Tibial nerve (tissue), 4 donors: Measurements from ENCODE around the gene KASH5. TPM values are rescaled to one million over a fixed set of nuclear protein-coding genes. Genes with fewer than 3 reads are reported as not detected.

ENCODE experiments used
- DNase-seq, 2 donors: peaks; one replicate each; pipeline ENCODE4 v3.0.0-alpha.2; 2019; ENCODE audit warnings: low spot score in 2 of 2
- H3K27ac ChIP-seq, 4 donors: fragments of 200-600 bp; sonication (generic) in 3 of 4; one replicate each; pipeline ENCODE4 v1.5.1; 2017 to 2019; ENCODE audit warnings: mild to moderate bottlenecking in 1 of 4
- H3K27me3 ChIP-seq, 2 donors: fragments of 200-600 bp; sonication (generic) in 1 of 2; one replicate each; pipeline versions ENCODE4 v1.5.1 to v1.6.0; 2017 to 2019
- H3K36me3 ChIP-seq, 3 donors: fragments of 200-600 bp; sonication (generic); one replicate each; pipeline ENCODE4 v1.5.1; 2018 to 2019
- H3K4me1 ChIP-seq, 4 donors: fragments of 200-600 bp; sonication (generic) in 3 of 4; one replicate each; pipeline ENCODE4 v1.5.1; 2017 to 2019
- H3K4me3 ChIP-seq, 4 donors: fragments of 200-600 bp; sonication (generic) in 3 of 4; one replicate each; pipeline ENCODE4 v1.5.1; 2017 to 2019; ENCODE audit warnings: mild to moderate bottlenecking in 1 of 4, moderate library complexity in 1 of 4
- H3K9me3 ChIP-seq, 4 donors: fragments of 200-600 bp; sonication (generic) in 3 of 4; one replicate each; pipeline ENCODE4 v1.5.1; 2017 to 2019
- EP300 ChIP-seq, 2 donors: sonication (generic); formaldehyde crosslinking; IDR thresholded peaks; one replicate each; pipeline ENCODE4 v1.6.1; 2017; ENCODE audit warnings: antibody characterized with exemption in 2 of 2, mild to moderate bottlenecking in 1 of 2
- POLR2A ChIP-seq, 2 donors: fragments of 450-650 bp; IDR thresholded peaks; one replicate each; pipeline ENCODE4 v1.6.1; 2017; ENCODE audit warnings: antibody characterized with exemption in 2 of 2, mild to moderate bottlenecking in 2 of 2, moderate library complexity in 2 of 2
- WGBS, 2 donors: methylation state at CpG; one replicate each; pipeline ENCODE4 v1.1.5; 2018; 5-methylcytosine and 5-hydroxymethylcytosine counted together
- total RNA-seq, 4 donors: library from RNA; depleted of rRNA; stranded (reverse); fragments of >200 nt; gene quantifications; one replicate each; pipeline ENCODE4 v1.1.0, GENCODE V29; 2016
- TF ChIP-seq, protein P1 (sequence below), 5 experiments: fragments of 200-600 bp in 3 of 5; fragments of 450-650 bp in 2 of 5; sonication (generic) in 3 of 5; IDR thresholded peaks; one replicate each; pipeline ENCODE4 v1.5.1; 2016 to 2019; ENCODE audit warnings: antibody characterized with exemption in 5 of 5, mild to moderate bottlenecking in 3 of 5, moderate library complexity in 2 of 5

KASH5 gene
- total RNA-seq, 4 donors from 2014 or later = not detected

DNA sequence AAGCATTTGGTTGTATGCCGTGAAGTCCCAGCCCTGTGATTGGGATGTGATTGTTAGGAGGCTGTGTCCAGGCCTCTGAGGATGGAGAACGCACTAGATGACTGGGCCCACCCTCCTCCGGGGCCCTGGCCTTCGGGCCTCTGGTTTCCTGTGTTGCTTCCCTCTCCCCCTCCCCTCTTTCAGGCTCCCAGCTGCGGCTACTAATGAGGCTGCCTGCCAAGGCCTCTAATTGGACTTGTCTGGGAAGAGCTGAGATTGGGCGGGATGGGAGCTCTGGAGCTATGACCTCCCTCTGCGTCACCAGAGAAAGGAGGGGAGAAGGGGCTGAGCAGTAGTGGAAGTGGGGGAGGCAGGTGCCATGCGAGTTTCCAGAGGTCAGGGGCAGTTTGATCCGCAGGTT, 25.3 kb downstream of the KASH5 start:
- Histone ChIP-seq H3K27me3 (peaks cover 0 to 59% of the 10 kb centered on the region in 2 donors), H3K4me3 (no peak overlapping the region), H3K4me1 (peaks cover 0 to 12% (median 0%) of the 10 kb centered on the region in 4 donors), H3K36me3 (no peaks in the 10 kb centered on the region), H3K9me3 (no peaks in the 10 kb centered on the region), H3K27ac (no peak overlapping the region)
- 44 to 53% methylated on average over 8 to 9 of the region's 9 CpGs for WGBS, 2 donors
- no peak for DNase-seq
- TF ChIP-seq, protein P1, sequence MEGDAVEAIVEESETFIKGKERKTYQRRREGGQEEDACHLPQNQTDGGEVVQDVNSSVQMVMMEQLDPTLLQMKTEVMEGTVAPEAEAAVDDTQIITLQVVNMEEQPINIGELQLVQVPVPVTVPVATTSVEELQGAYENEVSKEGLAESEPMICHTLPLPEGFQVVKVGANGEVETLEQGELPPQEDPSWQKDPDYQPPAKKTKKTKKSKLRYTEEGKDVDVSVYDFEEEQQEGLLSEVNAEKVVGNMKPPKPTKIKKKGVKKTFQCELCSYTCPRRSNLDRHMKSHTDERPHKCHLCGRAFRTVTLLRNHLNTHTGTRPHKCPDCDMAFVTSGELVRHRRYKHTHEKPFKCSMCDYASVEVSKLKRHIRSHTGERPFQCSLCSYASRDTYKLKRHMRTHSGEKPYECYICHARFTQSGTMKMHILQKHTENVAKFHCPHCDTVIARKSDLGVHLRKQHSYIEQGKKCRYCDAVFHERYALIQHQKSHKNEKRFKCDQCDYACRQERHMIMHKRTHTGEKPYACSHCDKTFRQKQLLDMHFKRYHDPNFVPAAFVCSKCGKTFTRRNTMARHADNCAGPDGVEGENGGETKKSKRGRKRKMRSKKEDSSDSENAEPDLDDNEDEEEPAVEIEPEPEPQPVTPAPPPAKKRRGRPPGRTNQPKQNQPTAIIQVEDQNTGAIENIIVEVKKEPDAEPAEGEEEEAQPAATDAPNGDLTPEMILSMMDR (IDR thresholded peaks at IDR 0.05) = no peak
- TF ChIP-seq EP300 (IDR thresholded peaks at IDR 0.05) = no peak
- TF ChIP-seq POLR2A (IDR thresholded peaks at IDR 0.05) = no peak

DNA sequence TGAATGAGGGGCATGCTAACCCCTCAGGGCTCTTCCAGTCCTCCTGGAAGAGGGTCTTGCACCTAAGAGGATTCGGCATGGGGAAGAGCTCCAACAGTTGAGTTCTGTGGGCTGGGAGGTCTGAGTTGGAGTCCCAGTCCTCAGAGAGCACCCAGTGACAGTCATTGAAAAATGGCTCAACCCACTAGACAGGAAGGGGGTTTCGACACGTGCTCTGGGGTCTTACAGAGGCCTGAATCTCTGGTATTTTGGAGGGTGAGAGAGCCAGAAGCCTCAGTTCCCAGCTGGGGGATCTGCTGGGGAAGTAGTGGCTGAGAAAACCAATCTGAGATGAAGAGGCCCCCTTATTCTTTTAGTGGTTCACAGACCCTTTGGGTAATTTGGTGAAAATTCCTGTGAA, 26.2 kb downstream of the KASH5 start:
- 88 to 90% methylated on average over 3 of the region's 3 CpGs for WGBS, 2 donors
- peaks cover 0 to 9% (median 0%) of the 10 kb centered on the region in 4 donors for H3K4me1 ChIP-seq
- no peak for DNase-seq
- H3K27ac ChIP-seq = no peak overlapping the region
- no peaks in the 10 kb centered on the region for H3K36me3 ChIP-seq
- H3K4me3 ChIP-seq = no peak overlapping the region
- peaks cover 0 to 69% of the 10 kb centered on the region in 2 donors for H3K27me3 ChIP-seq
- no peaks in the 10 kb centered on the region for H3K9me3 ChIP-seq
- TF ChIP-seq EP300 (IDR thresholded peaks at IDR 0.05) = no peak
- TF ChIP-seq, protein P1 (IDR thresholded peaks at IDR 0.05) = no peak
- no peak for TF ChIP-seq POLR2A (IDR thresholded peaks at IDR 0.05)

DNA sequence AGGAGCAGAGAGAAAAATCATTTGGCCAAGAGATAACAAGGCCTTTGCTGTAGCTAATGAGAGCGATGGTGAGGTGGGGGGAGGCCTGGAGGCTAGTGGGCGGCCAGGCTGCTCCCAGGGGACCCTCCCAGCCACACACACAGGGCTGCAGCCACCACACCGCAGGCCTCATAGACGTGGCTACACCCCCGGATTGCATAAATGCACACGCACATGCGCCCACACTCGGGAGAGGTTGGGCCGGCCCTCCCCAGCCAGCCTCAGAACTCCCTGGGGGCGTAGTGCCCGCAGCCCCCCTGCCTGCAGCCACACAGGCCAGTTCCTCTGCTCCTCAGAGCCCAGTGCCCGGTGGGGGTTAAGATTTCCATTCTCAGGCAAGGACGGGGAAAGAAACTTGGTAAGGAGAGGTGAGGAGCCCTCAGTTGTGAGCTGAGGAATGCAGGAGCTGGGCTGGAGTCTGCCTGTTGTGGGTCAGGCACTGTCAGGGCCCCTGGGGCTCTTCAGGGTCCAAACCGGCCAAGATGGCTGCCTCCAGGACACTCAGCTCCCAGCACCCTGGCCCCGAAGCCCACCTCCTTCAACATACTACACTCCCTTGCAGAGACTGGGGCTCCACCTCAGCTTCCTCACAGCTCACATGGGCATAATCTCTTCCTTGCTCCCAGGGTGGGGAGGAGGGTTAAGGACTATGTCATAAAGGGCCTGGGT, 27.2 kb downstream of the KASH5 start:
- no peak for TF ChIP-seq EP300 (IDR thresholded peaks at IDR 0.05)
- TF ChIP-seq, protein P1 (IDR thresholded peaks at IDR 0.05) = no peak
- Histone ChIP-seq H3K36me3 (no peaks in the 10 kb centered on the region), H3K27ac (no peak overlapping the region), H3K4me3 (no peak overlapping the region), H3K4me1 (no peaks in the 10 kb centered on the region), H3K9me3 (no peaks in the 10 kb centered on the region), H3K27me3 (peaks cover 0 to 79% of the 10 kb centered on the region in 2 donors)
- DNase-seq = no peak
- WGBS, 2 donors = 30 to 48% methylated on average over 9 to 15 of the region's 15 CpGs

DNA sequence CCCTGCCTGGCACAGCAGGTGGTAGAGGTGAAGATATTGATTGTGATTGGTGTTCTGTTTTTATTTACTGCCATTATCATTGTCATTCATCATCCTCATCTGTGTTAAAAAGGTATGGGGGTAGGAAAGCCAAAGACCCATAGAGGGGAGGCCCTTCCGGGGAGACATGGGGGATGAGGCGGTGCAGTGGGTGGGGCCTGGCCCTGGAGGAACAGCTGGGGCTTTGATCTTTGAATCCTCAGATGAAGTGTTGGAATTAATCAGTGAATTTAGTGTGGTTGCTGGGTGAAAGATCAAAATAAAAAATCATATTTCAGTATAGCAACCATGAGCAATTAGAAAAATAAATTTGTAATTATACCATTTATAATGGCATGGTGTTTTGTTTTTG, 27.8 kb downstream of the KASH5 start:
- DNase-seq = no peak
- peaks cover 0 to 4% (median 0%) of the 10 kb centered on the region in 4 donors for H3K4me1 ChIP-seq
- no peaks in the 10 kb centered on the region for H3K9me3 ChIP-seq
- no peak overlapping the region for H3K4me3 ChIP-seq
- H3K27me3 ChIP-seq = peaks cover 0 to 84% of the 10 kb centered on the region in 2 donors
- TF ChIP-seq POLR2A (IDR thresholded peaks at IDR 0.05) (no peak), EP300 (IDR thresholded peaks at IDR 0.05) (no peak)
- TF ChIP-seq, protein P1 (IDR thresholded peaks at IDR 0.05) = no peak
- 75 to 78% methylated on average over 2 of the region's 2 CpGs for WGBS, 2 donors
- no peaks in the 10 kb centered on the region for H3K36me3 ChIP-seq
- no peak overlapping the region for H3K27ac ChIP-seq

DNA sequence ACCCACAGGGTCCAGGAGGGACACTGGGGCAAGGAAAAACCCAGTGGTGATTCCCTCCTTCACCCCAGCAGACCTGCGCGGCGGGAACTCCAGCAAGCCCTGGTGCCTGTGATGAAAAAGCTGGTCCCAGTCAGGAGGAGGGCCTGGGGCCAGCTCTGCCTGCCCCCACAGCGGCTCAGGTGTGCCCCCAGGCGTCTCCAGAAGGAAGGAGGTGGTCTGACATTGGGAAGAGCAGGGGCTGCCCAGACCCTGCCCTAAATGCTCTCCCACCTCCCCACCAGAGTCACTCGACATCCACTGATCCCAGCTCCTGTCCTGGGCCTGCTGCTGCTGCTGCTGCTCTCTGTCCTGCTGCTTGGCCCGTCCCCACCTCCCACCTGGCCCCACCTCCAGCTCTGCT, 29.0 kb downstream of the KASH5 start:
- Histone ChIP-seq H3K4me3 (no peak overlapping the region), H3K9me3 (no peaks in the 10 kb centered on the region), H3K27ac (no peak overlapping the region), H3K4me1 (peaks cover 0 to 17% (median under 1%) of the 10 kb centered on the region in 4 donors), H3K36me3 (no peaks in the 10 kb centered on the region), H3K27me3 (peaks cover 0 to 97% of the 10 kb centered on the region in 2 donors)
- DNase-seq = no peak
- TF ChIP-seq, protein P1 (IDR thresholded peaks at IDR 0.05) = no peak
- TF ChIP-seq POLR2A (IDR thresholded peaks at IDR 0.05) = no peak
- TF ChIP-seq EP300 (IDR thresholded peaks at IDR 0.05) = no peak
- WGBS, 2 donors = 53 to 63% methylated on average over 2 to 5 of the region's 7 CpGs
